BE2C (cell line): Measurements from ENCODE around the gene RHOH.
A peak's percentile ranks its signal among the peaks of the same experiment; 100 is the strongest.

ENCODE experiments used
- DNase-seq: peaks from one replicate; pipeline ENCODE4 v3.0.0-alpha.2; 2020
- H3K27me3 ChIP-seq: fragments of 250-450 bp; sonication (Bioruptor Pico); 2 replicates; pipeline ENCODE4 v1.5.1; 2020; ENCODE audit warnings: mild to moderate bottlenecking
- H3K36me3 ChIP-seq: fragments of 250-450 bp; sonication (Bioruptor Pico); 2 replicates; pipeline ENCODE4 v1.5.1; 2020; ENCODE audit warnings: mild to moderate bottlenecking
- H3K4me1 ChIP-seq: fragments of 250-450 bp; sonication (Bioruptor Pico); 2 replicates; pipeline ENCODE4 v1.5.1; 2020
- H3K4me3 ChIP-seq: 2 replicates; pipeline ENCODE4 v1.5.1; 2011; ENCODE audit warnings: low read depth, low read length
- H3K9me3 ChIP-seq: fragments of 250-450 bp; sonication (Bioruptor Pico); 2 replicates; pipeline ENCODE4 v1.5.1; 2020
- TF ChIP-seq, protein P1 (sequence below): IDR thresholded peaks from 2 replicates; pipeline ENCODE4 v1.5.1; 2012; ENCODE audit warnings: mild to moderate bottlenecking, low read depth, low read length

Gene RHOH

GRCh38 chr4:40261231-40262076, 64.6 kb downstream of the RHOH start:
- Histone ChIP-seq H3K4me1 (peaks cover 6% of the 10 kb centered on the region; the same call in 1 of the 2 replicates), H3K4me3 (no peak overlapping the region), H3K9me3 (no peaks in the 10 kb centered on the region), H3K36me3 (no peaks in the 10 kb centered on the region), H3K27me3 (no peaks in the 10 kb centered on the region)
- no peak for DNase-seq
- TF ChIP-seq, protein P1, sequence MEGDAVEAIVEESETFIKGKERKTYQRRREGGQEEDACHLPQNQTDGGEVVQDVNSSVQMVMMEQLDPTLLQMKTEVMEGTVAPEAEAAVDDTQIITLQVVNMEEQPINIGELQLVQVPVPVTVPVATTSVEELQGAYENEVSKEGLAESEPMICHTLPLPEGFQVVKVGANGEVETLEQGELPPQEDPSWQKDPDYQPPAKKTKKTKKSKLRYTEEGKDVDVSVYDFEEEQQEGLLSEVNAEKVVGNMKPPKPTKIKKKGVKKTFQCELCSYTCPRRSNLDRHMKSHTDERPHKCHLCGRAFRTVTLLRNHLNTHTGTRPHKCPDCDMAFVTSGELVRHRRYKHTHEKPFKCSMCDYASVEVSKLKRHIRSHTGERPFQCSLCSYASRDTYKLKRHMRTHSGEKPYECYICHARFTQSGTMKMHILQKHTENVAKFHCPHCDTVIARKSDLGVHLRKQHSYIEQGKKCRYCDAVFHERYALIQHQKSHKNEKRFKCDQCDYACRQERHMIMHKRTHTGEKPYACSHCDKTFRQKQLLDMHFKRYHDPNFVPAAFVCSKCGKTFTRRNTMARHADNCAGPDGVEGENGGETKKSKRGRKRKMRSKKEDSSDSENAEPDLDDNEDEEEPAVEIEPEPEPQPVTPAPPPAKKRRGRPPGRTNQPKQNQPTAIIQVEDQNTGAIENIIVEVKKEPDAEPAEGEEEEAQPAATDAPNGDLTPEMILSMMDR, result no peak

- DNase-seq, result no peak
- Histone ChIP-seq H3K9me3 (no peaks in the 10 kb centered on the region), H3K36me3 (no peaks in the 10 kb centered on the region), H3K4me1 (peaks cover 6% of the 10 kb centered on the region; the same call in 1 of the 2 replicates), H3K4me3 (no peak overlapping the region), H3K27me3 (no peaks in the 10 kb centered on the region)
- TF ChIP-seq, protein P1, result no peak
These were observed 65.3 kb downstream of the RHOH start for GRCh38 chr4:40262077-40262528.

- Histone ChIP-seq H3K9me3 (no peaks in the 10 kb centered on the region), H3K4me3 (no peak overlapping the region), H3K4me1 (peaks cover 6% of the 10 kb centered on the region; the same call in 1 of the 2 replicates), H3K27me3 (no peaks in the 10 kb centered on the region), H3K36me3 (no peaks in the 10 kb centered on the region)
- no peak for DNase-seq
- TF ChIP-seq, protein P1, result no peak
These were observed 66.0 kb downstream of the RHOH start for GRCh38 chr4:40262861-40263260.

DNA sequence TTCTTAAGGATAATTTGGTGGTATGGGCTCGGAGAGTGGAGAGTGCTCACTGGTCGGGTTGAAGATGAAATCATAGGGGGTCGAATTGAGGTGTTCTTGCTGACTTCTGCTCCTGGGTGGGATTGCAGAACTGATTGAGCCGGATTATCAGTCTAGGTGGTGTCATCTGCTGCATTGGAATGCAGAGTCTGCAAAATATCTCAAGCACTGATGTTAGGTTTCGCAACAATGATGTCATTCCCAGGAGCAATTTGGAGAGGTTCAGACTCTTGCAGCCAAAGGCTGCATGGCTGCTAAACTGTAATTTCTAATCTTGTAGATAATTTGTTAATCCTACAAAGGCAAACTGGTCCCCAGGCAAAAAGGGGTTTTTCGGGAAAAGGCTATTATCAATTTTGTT, 67.7 kb downstream of the RHOH start:
- DNase-seq, result no peak
- Histone ChIP-seq H3K36me3 (no peaks in the 10 kb centered on the region), H3K4me3 (no peak overlapping the region), H3K27me3 (no peaks in the 10 kb centered on the region), H3K4me1 (peaks cover 6% of the 10 kb centered on the region; the same call in 1 of the 2 replicates), H3K9me3 (no peaks in the 10 kb centered on the region)
- TF ChIP-seq, protein P1, result no peak

DNA sequence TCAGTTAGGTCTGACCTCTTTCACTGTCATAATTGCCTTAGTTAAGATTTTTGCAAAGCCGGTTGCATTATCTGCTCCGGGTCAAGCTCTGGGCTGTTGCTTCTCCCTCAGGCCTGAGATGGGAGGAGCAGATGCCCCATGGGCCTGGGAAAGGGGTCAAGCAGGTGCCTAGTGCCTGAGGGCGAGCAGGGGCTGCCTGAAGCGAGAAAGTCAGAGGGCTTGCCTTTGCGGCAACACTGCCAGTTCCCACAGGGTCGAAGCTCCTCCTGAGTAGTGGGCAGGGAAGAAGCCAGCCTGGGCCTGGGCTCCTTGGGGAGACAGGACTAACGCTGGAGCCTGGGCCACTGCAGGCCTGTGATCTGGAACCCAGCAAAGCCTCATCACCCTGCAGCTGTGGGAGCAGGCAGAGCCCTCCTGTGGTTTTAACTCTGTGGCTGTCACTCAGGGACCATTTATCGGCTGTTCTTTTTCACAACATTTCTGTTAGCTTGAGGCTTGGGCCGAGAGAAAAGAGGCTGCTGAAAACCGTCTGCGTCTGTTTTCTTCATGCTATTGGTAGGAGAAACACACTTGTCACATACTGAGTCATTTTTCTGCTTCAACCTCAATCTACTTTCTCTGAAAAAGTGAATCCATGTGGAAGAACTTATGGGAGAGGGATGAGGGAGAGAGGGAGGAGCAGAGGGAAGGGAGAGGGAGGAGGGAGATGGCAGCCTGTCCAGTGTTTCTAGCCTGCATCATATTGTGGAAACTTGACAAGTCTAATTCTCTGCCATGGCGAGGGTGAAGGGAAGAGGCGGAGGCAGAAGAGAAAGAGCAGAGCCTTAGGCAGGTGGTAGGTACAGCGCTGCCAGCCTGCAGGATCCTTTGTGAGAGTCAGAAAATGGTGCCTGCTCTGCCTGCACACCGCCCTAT, 68.4 kb downstream of the RHOH start:
- TF ChIP-seq, protein P1, result no peak
- H3K4me3 ChIP-seq, result no peak overlapping the region
- peaks cover 6% of the 10 kb centered on the region; the same call in 1 of the 2 replicates for H3K4me1 ChIP-seq
- no peaks in the 10 kb centered on the region for H3K27me3 ChIP-seq
- no peaks in the 10 kb centered on the region for H3K9me3 ChIP-seq
- no peaks in the 10 kb centered on the region for H3K36me3 ChIP-seq
- DNase-seq, result peak; percentile 70
